ENCODE data around the gene CELSR1.

The CELSR1 gene

DNA sequence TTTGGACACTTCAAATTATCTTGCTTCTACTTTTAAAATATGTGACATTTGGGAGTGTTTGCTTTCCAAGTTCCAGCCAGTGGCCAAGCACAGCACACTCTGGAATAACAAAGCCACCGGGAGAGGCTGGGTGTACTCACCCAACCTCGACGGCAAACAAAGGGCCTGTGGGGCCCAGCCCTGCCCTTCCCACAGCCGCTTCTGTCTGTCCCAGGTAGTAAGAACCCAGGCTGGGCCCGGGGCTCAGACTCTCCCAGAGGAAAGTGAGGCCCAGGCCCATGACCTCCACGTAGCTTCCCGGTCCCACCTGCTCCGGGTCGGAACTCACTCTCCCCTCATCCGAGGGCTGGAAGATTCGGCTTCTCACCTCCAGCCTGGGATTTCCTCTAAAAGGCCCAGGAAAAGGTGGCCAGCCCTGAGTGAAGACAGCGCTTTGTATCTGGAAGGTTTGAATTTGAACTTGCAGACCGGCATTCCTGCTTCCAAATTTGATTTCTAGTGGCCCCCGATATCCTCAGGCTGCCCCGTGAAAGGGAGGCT, 93.5 kb downstream of the CELSR1 start:
- no peak overlapping the region for H3K4me3 ChIP-seq (ENCODE audit: low read length)
- H4K20me1 ChIP-seq (ENCODE audit: control insufficient read depth, insufficient read depth, low read depth, low read length) = no peaks in the 10 kb centered on the region
- no peaks in the 10 kb centered on the region for H3K9me3 ChIP-seq (ENCODE audit: control insufficient read depth, insufficient read depth, low read length)
- no peaks in the 10 kb centered on the region for H3K4me1 ChIP-seq (ENCODE audit: control insufficient read depth, low read length)
- no peaks in the 10 kb centered on the region for H3K79me2 ChIP-seq (ENCODE audit: control insufficient read depth, low read length)
- TF ChIP-seq CTCF (IDR thresholded peaks at IDR 0.05; ENCODE audit: low read depth, low read length, poor library complexity, severe bottlenecking) (no peak), EZH2phosphoT487 (IDR thresholded peaks at IDR 0.05; ENCODE audit: borderline replicate concordance, low read length) (no peak)
- no peaks in the 10 kb centered on the region for H3K36me3 ChIP-seq (ENCODE audit: control insufficient read depth, low read length)
- H3K27me3 ChIP-seq (ENCODE audit: control insufficient read depth, low read length) = no peaks in the 10 kb centered on the region
- H3K9me2 ChIP-seq (replicated peaks; ENCODE audit: control insufficient read depth, low read length) = no peaks in the 10 kb centered on the region
- no peak overlapping the region for H3K4me2 ChIP-seq (ENCODE audit: low read length)
- no peaks in the 10 kb centered on the region for H3F3A ChIP-seq (ENCODE audit: control insufficient read depth, insufficient read depth)
- H3K27ac ChIP-seq (ENCODE audit: low read depth, low read length) = no peak overlapping the region

GRCh38 chr22:46442217-46442853, 95.1 kb downstream of the CELSR1 start:
- TF ChIP-seq EZH2phosphoT487 (IDR thresholded peaks at IDR 0.05; ENCODE audit: borderline replicate concordance, low read length) = no peak
- no peak for TF ChIP-seq CTCF (IDR thresholded peaks at IDR 0.05; ENCODE audit: low read depth, low read length, poor library complexity, severe bottlenecking)
- H3K9me3 ChIP-seq (ENCODE audit: control insufficient read depth, insufficient read depth, low read length) = no peaks in the 10 kb centered on the region
- H3K9me2 ChIP-seq (replicated peaks; ENCODE audit: control insufficient read depth, low read length) = no peaks in the 10 kb centered on the region
- no peaks in the 10 kb centered on the region for H3K36me3 ChIP-seq (ENCODE audit: control insufficient read depth, low read length)
- no peaks in the 10 kb centered on the region for H4K20me1 ChIP-seq (ENCODE audit: control insufficient read depth, insufficient read depth, low read depth, low read length)
- H3K4me3 ChIP-seq (ENCODE audit: low read length) = no peak overlapping the region
- no peaks in the 10 kb centered on the region for H3K79me2 ChIP-seq (ENCODE audit: control insufficient read depth, low read length)
- H3K27ac ChIP-seq (ENCODE audit: low read depth, low read length) = no peak overlapping the region
- no peaks in the 10 kb centered on the region for H3F3A ChIP-seq (ENCODE audit: control insufficient read depth, insufficient read depth)
- H3K27me3 ChIP-seq (ENCODE audit: control insufficient read depth, low read length) = peaks cover 7% of the 10 kb centered on the region
- peaks cover 14% of the 10 kb centered on the region for H3K4me1 ChIP-seq (ENCODE audit: control insufficient read depth, low read length)
- H3K4me2 ChIP-seq (ENCODE audit: low read length) = no peak overlapping the region

- no peak overlapping the region for H3K27ac ChIP-seq (ENCODE audit: low read depth, low read length)
- no peaks in the 10 kb centered on the region for H3F3A ChIP-seq (ENCODE audit: control insufficient read depth, insufficient read depth)
- H3K4me2 ChIP-seq (ENCODE audit: low read length) = no peak overlapping the region
- no peaks in the 10 kb centered on the region for H3K9me3 ChIP-seq (ENCODE audit: control insufficient read depth, insufficient read depth, low read length)
- peaks cover 7% of the 10 kb centered on the region for H3K27me3 ChIP-seq (ENCODE audit: control insufficient read depth, low read length)
- H4K20me1 ChIP-seq (ENCODE audit: control insufficient read depth, insufficient read depth, low read depth, low read length) = no peaks in the 10 kb centered on the region
- no peaks in the 10 kb centered on the region for H3K36me3 ChIP-seq (ENCODE audit: control insufficient read depth, low read length)
- no peaks in the 10 kb centered on the region for H3K9me2 ChIP-seq (replicated peaks; ENCODE audit: control insufficient read depth, low read length)
- no peak overlapping the region for H3K4me3 ChIP-seq (ENCODE audit: low read length)
- H3K79me2 ChIP-seq (ENCODE audit: control insufficient read depth, low read length) = no peaks in the 10 kb centered on the region
- H3K4me1 ChIP-seq (ENCODE audit: control insufficient read depth, low read length) = peaks cover 17% of the 10 kb centered on the region
- TF ChIP-seq EZH2phosphoT487 (IDR thresholded peaks at IDR 0.05; ENCODE audit: borderline replicate concordance, low read length) = no peak
- TF ChIP-seq CTCF (IDR thresholded peaks at IDR 0.05; ENCODE audit: low read depth, low read length, poor library complexity, severe bottlenecking) = no peak
These were observed 97.6 kb downstream of the CELSR1 start for GRCh38 chr22:46439576-46440465.

All from DOHH2 (cell line).